Endothelial cell of umbilical vein (primary cell): ENCODE measurements around the gene LILRB5. TPM values are rescaled to one million over a fixed set of nuclear protein-coding genes. Genes with fewer than 3 reads are reported as not detected.

Source experiments
- BruUV-seq: library from RNA; stranded (reverse); fragments of 400-500 nt; replicated peaks from 2 replicates; lab custom pipeline; 2021; lab: Mats Ljungman, UMichigan
- CTCF ChIA-PET: fragments of 300-600, 350-600 bp; sonication (Branson Sonifier 250); formaldehyde crosslinking; loops from one replicate; lab custom pipeline; 2021; ENCODE audit warnings: antibody characterized with exemption, inconsistent platforms; lab: Charles Lee
- POLR2A ChIA-PET: fragments of 300-600, 350-600 bp; sonication (Branson Sonifier 250); formaldehyde crosslinking; loops from one replicate; lab custom pipeline; 2021; ENCODE audit warnings: antibody characterized with exemption, inconsistent platforms; lab: Charles Lee
- DNase-seq: peaks from one replicate; pipeline ENCODE4 v3.0.0-alpha.2; 2011; ENCODE audit warnings: low read depth, low spot score
- FAIRE-seq: peaks from 2 replicates; lab custom pipeline; 2011; peaks lifted over from hg19 to GRCh38; lab: Jason Lieb, UNC
- H2AFZ ChIP-seq: 2 replicates; pipeline ENCODE4 v1.6.0; 2012; ENCODE audit warnings: low read depth, low read length, control low read depth, inconsistent platforms
- H3K27ac ChIP-seq: 2 replicates; pipeline ENCODE4 v1.5.1; 2011; ENCODE audit warnings: low read depth, mild to moderate bottlenecking, control low read depth, low read length, moderate library complexity; ENCODE audit not compliant: insufficient read depth
- H3K27me3 ChIP-seq, 2 experiments: 2 replicates each; pipeline versions ENCODE4 v1.6.0 to v1.6.1; 2011; ENCODE audit warnings: low read length in 2 of 2, mixed read lengths in 1 of 2; ENCODE audit not compliant: control insufficient read depth in 2 of 2, insufficient read depth in 2 of 2
- H3K36me3 ChIP-seq, 2 experiments: 2 replicates in 1 of 2; 3 replicates in 1 of 2; pipeline ENCODE4 v1.5.1; 2011; ENCODE audit warnings: low read length in 2 of 2, mild to moderate bottlenecking in 1 of 2, moderate library complexity in 1 of 2; ENCODE audit not compliant: control insufficient read depth in 2 of 2, insufficient read depth in 2 of 2; ENCODE audit errors: extremely low read depth in 1 of 2
- H3K4me1 ChIP-seq: 3 replicates; pipeline ENCODE4 v1.5.1; 2011; ENCODE audit warnings: mild to moderate bottlenecking, low read length; ENCODE audit not compliant: control insufficient read depth, insufficient read depth; ENCODE audit errors: extremely low read depth
- H3K4me2 ChIP-seq: 2 replicates; pipeline ENCODE4 v1.6.1; 2011; ENCODE audit warnings: low read length, control low read depth, mixed read lengths; ENCODE audit not compliant: insufficient read depth
- H3K4me3 ChIP-seq, 3 experiments: fragments of 200-600 bp in 1 of 3; sonication (generic), shearing (Covaris generic) in 1 of 3; replicated peaks in 1 of 3; 2 replicates each; pipeline ENCODE4 v1.5.1; 2011 to 2016; ENCODE audit warnings: control low read depth in 3 of 3, low read length in 3 of 3, mild to moderate bottlenecking in 2 of 3, inconsistent platforms in 1 of 3, low read depth in 1 of 3, moderate library complexity in 1 of 3; ENCODE audit not compliant: insufficient read depth in 1 of 3
- H3K79me2 ChIP-seq: 2 replicates; pipeline ENCODE4 v1.6.0; 2012; ENCODE audit warnings: low read length, inconsistent platforms; ENCODE audit not compliant: control insufficient read depth, insufficient read depth
- H3K9ac ChIP-seq: replicated peaks from 2 replicates; pipeline ENCODE3; 2011; ENCODE audit warnings: low read length, control low read depth; ENCODE audit not compliant: insufficient read depth; ENCODE audit errors: extremely low read depth
- H3K9me1 ChIP-seq: replicated peaks from 3 replicates; pipeline ENCODE4 v1.6.0; 2011; ENCODE audit warnings: mild to moderate bottlenecking, low read length; ENCODE audit not compliant: control insufficient read depth, insufficient read depth; ENCODE audit errors: extremely low read depth
- H3K9me3 ChIP-seq: replicated peaks from 2 replicates; pipeline ENCODE4 v1.5.1; 2012; ENCODE audit warnings: low read length, inconsistent platforms; ENCODE audit not compliant: control insufficient read depth, insufficient read depth
- H4K20me1 ChIP-seq: replicated peaks from 2 replicates; pipeline ENCODE3; 2011; ENCODE audit warnings: mild to moderate bottlenecking, low read length; ENCODE audit not compliant: control insufficient read depth, insufficient read depth; ENCODE audit errors: extremely low read depth
- EZH2 ChIP-seq: IDR thresholded peaks from 2 replicates; pipeline ENCODE4 v1.6.1; 2012; ENCODE audit warnings: borderline replicate concordance, low read depth, mild to moderate bottlenecking, moderate library complexity, low read length, inconsistent platforms; ENCODE audit not compliant: severe bottlenecking
- FOS ChIP-seq: IDR thresholded peaks from 2 replicates; pipeline ENCODE4 v1.6.1; 2011; ENCODE audit warnings: mild to moderate bottlenecking, low read length, moderate library complexity, borderline replicate concordance; ENCODE audit not compliant: insufficient read depth
- GATA2 ChIP-seq: IDR thresholded peaks from 2 replicates; pipeline ENCODE4 v1.7.0; 2011; ENCODE audit warnings: low read depth, mild to moderate bottlenecking, moderate library complexity, mixed read lengths, low read length; ENCODE audit not compliant: insufficient read length, insufficient read depth
- JUN ChIP-seq: IDR thresholded peaks from 2 replicates; pipeline ENCODE4 v1.6.1; 2011; ENCODE audit warnings: borderline replicate concordance, low read depth; ENCODE audit not compliant: insufficient read length, insufficient read depth
- MYC ChIP-seq: IDR thresholded peaks from one replicate; pipeline ENCODE4 v1.6.1; 2011; ENCODE audit warnings: mild to moderate bottlenecking, low read depth, low read length
- POLR2A ChIP-seq: IDR thresholded peaks from 2 replicates; pipeline ENCODE4 v1.6.1; 2012; ENCODE audit warnings: low read depth, mild to moderate bottlenecking, control low read depth, low read length
- dilution Hi-C: fragments of 300-500 bp; cut with MboI; formaldehyde crosslinking; loops from one replicate; pipeline ENCODE4 v1.15.0; 2019; ENCODE audit warnings: low sequenced_read_pairs; ENCODE audit not compliant: extremely low pct_ligation_motif_present
- intact Hi-C: fragments of 100-400 bp; cut with micrococcal nuclease; formaldehyde crosslinking; loops from one replicate; pipeline ENCODE4 v1.10.0; 2022
- polyA plus RNA-seq, 4 experiments: library from polyadenylated mRNA; depleted of rRNA in 3 of 4; stranded (reverse) in 3 of 4; unstranded in 1 of 4; fragments of >200 nt; gene quantifications; 2 replicates each; pipeline versions ENCODE4 v1.2.1 to v1.2.3, GENCODE V29; 2011 to 2012; ENCODE audit warnings: missing spikeins in 1 of 4
- total RNA-seq: library from RNA; stranded (reverse); gene quantifications from 2 replicates; pipeline ENCODE4 v1.2.3, GENCODE V29; 2021
- TF ChIP-seq, protein P1 (sequence below): IDR thresholded peaks from 2 replicates; pipeline ENCODE4 v1.6.1; 2011; ENCODE audit not compliant: insufficient read depth, insufficient read length

The LILRB5 gene
- total and polyA plus RNA-seq, 2 donors (not counting 3 experiments of a cell fraction or from before 2014, with no cell fraction given) = not detected

DNA sequence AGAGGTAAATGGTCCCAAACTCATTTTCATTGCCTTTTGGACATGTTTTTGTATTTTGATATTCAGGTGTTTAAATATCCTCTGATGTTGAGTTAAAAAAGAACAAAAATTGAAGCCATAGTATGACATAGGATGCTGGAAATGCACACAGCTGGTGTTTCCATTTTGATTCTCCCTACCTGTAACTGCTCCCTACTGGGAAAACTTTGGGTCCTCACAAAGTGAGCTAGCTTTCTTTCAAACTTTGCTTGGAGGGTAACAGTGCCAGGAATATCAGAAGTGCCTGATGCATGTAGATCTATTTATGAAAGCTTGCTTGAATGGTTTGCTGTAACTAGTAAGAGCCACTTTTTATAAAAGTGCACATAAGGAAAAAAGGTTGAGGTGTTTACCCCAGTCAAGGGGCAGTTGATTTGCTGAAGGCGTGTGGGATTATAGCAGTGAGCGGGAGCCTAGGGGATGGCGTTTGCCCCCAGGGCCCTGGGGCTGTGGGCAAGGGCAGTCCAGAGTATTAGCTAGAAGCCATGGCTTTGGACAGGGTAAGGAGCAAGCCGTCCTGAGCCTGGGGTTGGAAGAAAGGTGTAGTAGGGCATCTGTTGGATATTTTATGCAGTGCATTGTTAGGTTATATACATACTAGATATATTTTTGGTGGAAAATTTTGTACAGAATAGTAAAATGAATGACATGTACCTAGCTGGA is 52.2 kb downstream of the LILRB5 start:
- peak; percentile 8 for FAIRE-seq
- peak; percentile 9 for TF ChIP-seq POLR2A
- no peak for TF ChIP-seq JUN
- no peak for TF ChIP-seq EZH2
- TF ChIP-seq, protein P1, sequence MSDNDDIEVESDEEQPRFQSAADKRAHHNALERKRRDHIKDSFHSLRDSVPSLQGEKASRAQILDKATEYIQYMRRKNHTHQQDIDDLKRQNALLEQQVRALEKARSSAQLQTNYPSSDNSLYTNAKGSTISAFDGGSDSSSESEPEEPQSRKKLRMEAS = no peak
- TF ChIP-seq MYC = no peak
- TF ChIP-seq GATA2 = no peak
- no peak for TF ChIP-seq FOS
- Histone ChIP-seq H3K9ac (peak overlapping the region; percentile 12), H3K36me3 (peaks cover 42 to 53% of the 10 kb centered on the region in 2 experiments), H3K9me1 (no peaks in the 10 kb centered on the region), H3K9me3 (no peaks in the 10 kb centered on the region), H4K20me1 (peaks cover 3% of the 10 kb centered on the region), H3K27me3 (no peaks in the 10 kb centered on the region), H2AFZ (no peak overlapping the region), H3K79me2 (peaks cover 76% of the 10 kb centered on the region), H3K27ac (no peak overlapping the region), H3K4me1 (peaks cover 55% of the 10 kb centered on the region), H3K4me2 (peak overlapping the region; percentile 96), H3K4me3 (peak overlapping the region in 1 of 3 experiments; percentile 97)
- DNase-seq = no peak
- intact Hi-C loops (loop anchor here (5.0 kb wide), 2 partner anchors 43 to 242 kb away; partner anchors contain the start of gene LENG8), dilution Hi-C loops (no loop called here)
- CTCF ChIA-PET = interaction anchor here (0.5 to 1.9 kb wide), 6 partner anchors 14 to 92 kb away, joined by 3 to 6 read pairs (median 4); partner anchors contain the start of genes MBOAT7 and TSEN34
- BruUV-seq = no TSS peak
- POLR2A ChIA-PET = interaction anchor here (1.1 kb wide), 1 partner anchor 14 kb away, joined by 3 read pairs; the partner anchor contains the start of gene TSEN34
